Panc1 (cell line): ENCODE measurements around the gene RANBP3. TPM values are rescaled to one million over a fixed set of nuclear protein-coding genes. Genes with fewer than 3 reads are reported as not detected.

ENCODE experiments used
- ATAC-seq: fragments of 200-7000 bp; cut with Tn5 transposase; 2 replicates; pipeline ENCODE4 v1.9.1; 2020; ENCODE audit warnings: mild to moderate bottlenecking, moderate library complexity
- BruUV-seq: library from RNA; stranded (reverse); fragments of 400-500 nt; replicated peaks from 2 replicates; lab custom pipeline; 2021; lab: Mats Ljungman, UMichigan
- CTCF ChIA-PET: fragments of 300-600 bp; sonication (Branson Sonifier 250); formaldehyde crosslinking; loops from one replicate; lab custom pipeline; 2022; ENCODE audit warnings: antibody characterized with exemption; lab: Charles Lee
- POLR2A ChIA-PET: fragments of 300-600 bp; sonication (Branson Sonifier 250); formaldehyde crosslinking; loops from one replicate; lab custom pipeline; 2022; ENCODE audit warnings: antibody characterized with exemption; lab: Charles Lee
- DNase-seq: peaks from one replicate; pipeline ENCODE4 v3.0.0-alpha.2; 2010; ENCODE audit warnings: low read depth, low spot score
- H3K27ac ChIP-seq: 2 replicates; pipeline ENCODE4 v1.5.1; 2011; ENCODE audit warnings: mild to moderate bottlenecking, low read length, inconsistent platforms
- H3K27me3 ChIP-seq: fragments of 200-500 bp; sonication (Bioruptor generic); 2 replicates; pipeline ENCODE4 v1.6.0; 2014; ENCODE audit warnings: low read length, inconsistent platforms; ENCODE audit not compliant: control insufficient read depth, insufficient read depth
- H3K36me3 ChIP-seq: fragments of 200-500 bp; sonication (Bioruptor generic); 2 replicates; pipeline ENCODE4 v1.5.1; 2014; ENCODE audit warnings: inconsistent platforms, mild to moderate bottlenecking, low read length, moderate library complexity; ENCODE audit not compliant: control insufficient read depth, insufficient read depth
- H3K4me1 ChIP-seq: 2 replicates; pipeline ENCODE4 v1.5.1; 2011; ENCODE audit warnings: inconsistent platforms, mild to moderate bottlenecking, low read length, moderate library complexity; ENCODE audit not compliant: control insufficient read depth, insufficient read depth
- H3K4me3 ChIP-seq, 2 experiments: 2 replicates each; pipeline ENCODE4 v1.5.1; 2011 to 2012; ENCODE audit warnings: low read depth in 2 of 2, low read length in 2 of 2, mild to moderate bottlenecking in 2 of 2, inconsistent platforms in 1 of 2, moderate library complexity in 1 of 2
- H3K9me3 ChIP-seq: fragments of 200-500 bp; sonication (Bioruptor generic); 2 replicates; pipeline ENCODE4 v1.5.1; 2014; ENCODE audit warnings: low read depth, mild to moderate bottlenecking, inconsistent platforms, low read length, moderate library complexity; ENCODE audit not compliant: control insufficient read depth, insufficient read depth
- POLR2AphosphoS5 ChIP-seq: IDR thresholded peaks from 2 replicates; pipeline ENCODE4 v1.6.1; 2012; ENCODE audit warnings: mild to moderate bottlenecking, low read depth, low read length, moderate library complexity
- SIN3A ChIP-seq: IDR thresholded peaks from 2 replicates; pipeline ENCODE4 v1.6.1; 2012; ENCODE audit warnings: low read depth, mild to moderate bottlenecking, low read length, moderate library complexity, borderline replicate concordance; ENCODE audit not compliant: insufficient read depth
- TCF7L2 ChIP-seq: IDR thresholded peaks from 2 replicates; pipeline ENCODE4 v1.6.1; 2011; ENCODE audit warnings: mild to moderate bottlenecking, low read depth, low read length, inconsistent platforms
- in situ Hi-C: cut with HindIII; loops from 2 replicates; pipeline ENCODE4 v1.10.0; 2016; ENCODE audit warnings: low sequenced_read_pairs, low pct_unique_long_range_greater_than_20kb
- intact Hi-C: fragments of 100-400 bp; cut with micrococcal nuclease; formaldehyde crosslinking; loops from one replicate; pipeline ENCODE4 v1.10.0; 2022; ENCODE audit not compliant: unreplicated experiment
- total RNA-seq: library from RNA; stranded (reverse); gene quantifications from one replicate; pipeline ENCODE4 v1.2.1, GENCODE V29; 2021; ENCODE audit not compliant: unreplicated experiment
- TF ChIP-seq, protein P1 (sequence below), 2 experiments: IDR thresholded peaks; 2 replicates each; pipeline ENCODE4 v1.6.1; 2011 to 2012; ENCODE audit warnings: low read depth in 2 of 2, control low read depth in 1 of 2, low read length in 1 of 2, mild to moderate bottlenecking in 1 of 2, moderate library complexity in 1 of 2; ENCODE audit not compliant: insufficient read depth in 1 of 2
- TF ChIP-seq, protein P2 (sequence below): fragments of 450-650 bp; IDR thresholded peaks from 2 replicates; pipeline ENCODE4 v1.5.1; 2017; ENCODE audit warnings: mild to moderate bottlenecking

Gene RANBP3
- total RNA-seq, 1 experiment from 2014 or later: 54.6 TPM

DNA sequence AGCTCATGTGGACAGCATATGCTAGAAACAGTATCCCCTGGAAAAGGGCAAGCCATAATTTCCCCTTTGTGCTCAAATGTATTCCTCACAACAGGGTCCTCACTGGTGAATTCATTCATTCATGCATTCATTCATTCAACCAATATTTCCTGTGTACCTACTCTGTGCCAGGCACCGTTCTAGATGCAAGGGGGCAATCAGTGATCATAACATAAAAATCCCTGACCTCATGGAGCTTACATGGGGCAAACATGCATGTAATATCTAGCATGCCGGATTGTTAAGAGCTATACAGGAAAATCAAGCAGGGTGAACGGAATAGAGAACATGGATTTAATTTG lies 2.6 kb downstream of the RANBP3 start:
- ATAC-seq: no peak
- BruUV-seq: TSS peak; percentile 38
- ChIA-PET CTCF (no interaction called here), POLR2A (no interaction called here)
- intact Hi-C loops: no loop called here
- Histone ChIP-seq H3K27ac (no peak overlapping the region), H3K4me3 (no peak overlapping the region), H3K36me3 (no peaks in the 10 kb centered on the region; the same call in 1 of the 2 replicates), H3K27me3 (no peaks in the 10 kb centered on the region), H3K9me3 (no peaks in the 10 kb centered on the region), H3K4me1 (peaks cover 7% of the 10 kb centered on the region)
- in situ Hi-C loops: no loop called here
- no peak for DNase-seq
- TF ChIP-seq SIN3A (no peak), TCF7L2 (no peak), POLR2AphosphoS5 (no peak)
- TF ChIP-seq, protein P1, sequence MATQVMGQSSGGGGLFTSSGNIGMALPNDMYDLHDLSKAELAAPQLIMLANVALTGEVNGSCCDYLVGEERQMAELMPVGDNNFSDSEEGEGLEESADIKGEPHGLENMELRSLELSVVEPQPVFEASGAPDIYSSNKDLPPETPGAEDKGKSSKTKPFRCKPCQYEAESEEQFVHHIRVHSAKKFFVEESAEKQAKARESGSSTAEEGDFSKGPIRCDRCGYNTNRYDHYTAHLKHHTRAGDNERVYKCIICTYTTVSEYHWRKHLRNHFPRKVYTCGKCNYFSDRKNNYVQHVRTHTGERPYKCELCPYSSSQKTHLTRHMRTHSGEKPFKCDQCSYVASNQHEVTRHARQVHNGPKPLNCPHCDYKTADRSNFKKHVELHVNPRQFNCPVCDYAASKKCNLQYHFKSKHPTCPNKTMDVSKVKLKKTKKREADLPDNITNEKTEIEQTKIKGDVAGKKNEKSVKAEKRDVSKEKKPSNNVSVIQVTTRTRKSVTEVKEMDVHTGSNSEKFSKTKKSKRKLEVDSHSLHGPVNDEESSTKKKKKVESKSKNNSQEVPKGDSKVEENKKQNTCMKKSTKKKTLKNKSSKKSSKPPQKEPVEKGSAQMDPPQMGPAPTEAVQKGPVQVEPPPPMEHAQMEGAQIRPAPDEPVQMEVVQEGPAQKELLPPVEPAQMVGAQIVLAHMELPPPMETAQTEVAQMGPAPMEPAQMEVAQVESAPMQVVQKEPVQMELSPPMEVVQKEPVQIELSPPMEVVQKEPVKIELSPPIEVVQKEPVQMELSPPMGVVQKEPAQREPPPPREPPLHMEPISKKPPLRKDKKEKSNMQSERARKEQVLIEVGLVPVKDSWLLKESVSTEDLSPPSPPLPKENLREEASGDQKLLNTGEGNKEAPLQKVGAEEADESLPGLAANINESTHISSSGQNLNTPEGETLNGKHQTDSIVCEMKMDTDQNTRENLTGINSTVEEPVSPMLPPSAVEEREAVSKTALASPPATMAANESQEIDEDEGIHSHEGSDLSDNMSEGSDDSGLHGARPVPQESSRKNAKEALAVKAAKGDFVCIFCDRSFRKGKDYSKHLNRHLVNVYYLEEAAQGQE (IDR thresholded peaks at IDR 0.05; ENCODE audit: insufficient read depth in 1 of 2, low read depth in 2 of 2, low read length in 1 of 2): no peak
- TF ChIP-seq, protein P2, sequence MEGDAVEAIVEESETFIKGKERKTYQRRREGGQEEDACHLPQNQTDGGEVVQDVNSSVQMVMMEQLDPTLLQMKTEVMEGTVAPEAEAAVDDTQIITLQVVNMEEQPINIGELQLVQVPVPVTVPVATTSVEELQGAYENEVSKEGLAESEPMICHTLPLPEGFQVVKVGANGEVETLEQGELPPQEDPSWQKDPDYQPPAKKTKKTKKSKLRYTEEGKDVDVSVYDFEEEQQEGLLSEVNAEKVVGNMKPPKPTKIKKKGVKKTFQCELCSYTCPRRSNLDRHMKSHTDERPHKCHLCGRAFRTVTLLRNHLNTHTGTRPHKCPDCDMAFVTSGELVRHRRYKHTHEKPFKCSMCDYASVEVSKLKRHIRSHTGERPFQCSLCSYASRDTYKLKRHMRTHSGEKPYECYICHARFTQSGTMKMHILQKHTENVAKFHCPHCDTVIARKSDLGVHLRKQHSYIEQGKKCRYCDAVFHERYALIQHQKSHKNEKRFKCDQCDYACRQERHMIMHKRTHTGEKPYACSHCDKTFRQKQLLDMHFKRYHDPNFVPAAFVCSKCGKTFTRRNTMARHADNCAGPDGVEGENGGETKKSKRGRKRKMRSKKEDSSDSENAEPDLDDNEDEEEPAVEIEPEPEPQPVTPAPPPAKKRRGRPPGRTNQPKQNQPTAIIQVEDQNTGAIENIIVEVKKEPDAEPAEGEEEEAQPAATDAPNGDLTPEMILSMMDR: no peak

DNA sequence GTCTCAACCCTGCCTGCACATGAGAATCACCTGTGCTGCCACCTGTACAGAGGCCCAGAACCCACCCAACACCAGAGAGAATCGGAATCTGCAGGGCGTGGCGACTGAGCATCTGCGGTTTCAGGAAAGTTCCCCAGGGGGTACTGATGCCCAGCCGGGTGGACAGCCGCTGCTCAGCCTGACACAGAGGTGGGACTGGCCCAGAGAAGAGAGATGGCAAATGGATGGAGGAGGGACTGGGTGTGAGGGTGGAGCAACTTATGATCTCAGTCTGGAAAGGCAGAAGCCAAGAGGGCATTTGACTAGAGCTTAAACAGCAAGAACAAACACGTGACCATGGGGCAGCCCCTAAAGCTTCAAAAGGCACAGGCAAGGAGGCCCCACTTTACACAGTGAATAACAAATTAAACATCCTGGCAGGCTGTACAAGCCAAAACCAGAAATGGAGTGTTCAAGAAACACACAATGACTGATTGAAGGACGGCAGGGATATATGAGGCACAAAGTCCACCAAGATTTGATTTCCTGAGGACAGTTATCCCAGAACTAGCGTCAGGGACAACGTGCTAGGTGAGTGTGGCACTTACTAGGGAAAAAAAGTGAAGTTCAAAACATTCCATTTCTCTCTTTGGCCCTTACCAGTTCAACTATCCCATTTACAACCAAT lies 3.1 kb downstream of the RANBP3 start:
- H3K9me3 ChIP-seq: no peaks in the 10 kb centered on the region
- in situ Hi-C loops: no loop called here
- H3K27ac ChIP-seq: no peak overlapping the region
- no TSS peak for BruUV-seq
- CTCF ChIA-PET: no interaction called here
- intact Hi-C loops: no loop called here
- peaks cover 7% of the 10 kb centered on the region for H3K4me1 ChIP-seq
- TF ChIP-seq POLR2AphosphoS5: no peak
- TF ChIP-seq TCF7L2: no peak
- TF ChIP-seq, protein P1 (IDR thresholded peaks at IDR 0.05; ENCODE audit: insufficient read depth in 1 of 2, low read depth in 2 of 2, low read length in 1 of 2): no peak
- TF ChIP-seq SIN3A: no peak
- TF ChIP-seq, protein P2: no peak
- no peaks in the 10 kb centered on the region for H3K27me3 ChIP-seq
- POLR2A ChIA-PET: interaction anchor here (0.6 kb wide), 1 partner anchor 26 kb away, joined by 3 read pairs; no protein-coding TSS in a partner anchor
- DNase-seq: no peak
- no peaks in the 10 kb centered on the region; the same call in 1 of the 2 replicates for H3K36me3 ChIP-seq
- H3K4me3 ChIP-seq: no peak overlapping the region
- no peak for ATAC-seq
